IPS-18a (cell line): ENCODE data around the gene TCEA3.

Source experiments
- H3K27ac ChIP-seq: one replicate; pipeline ENCODE4 v1.5.1; 2013; ENCODE audit warnings: low read length
- H3K27me3 ChIP-seq: one replicate; pipeline ENCODE4 v1.6.1; 2013; ENCODE audit warnings: mild to moderate bottlenecking, low read length; ENCODE audit not compliant: control insufficient read depth, insufficient read depth
- H3K36me3 ChIP-seq: one replicate; pipeline ENCODE4 v1.6.1; 2013; ENCODE audit warnings: low read depth, low read length; ENCODE audit not compliant: control insufficient read depth
- H3K4me1 ChIP-seq: one replicate; pipeline ENCODE4 v1.6.1; 2013; ENCODE audit warnings: low read depth, low read length; ENCODE audit not compliant: control insufficient read depth
- H3K4me3 ChIP-seq: one replicate; pipeline ENCODE4 v1.5.1; 2013; ENCODE audit warnings: low read length
- H3K9ac ChIP-seq: one replicate; pipeline ENCODE4 v1.6.1; 2013; ENCODE audit warnings: mild to moderate bottlenecking, low read length, moderate library complexity
- H3K9me3 ChIP-seq: one replicate; pipeline ENCODE4 v1.6.1; 2013; ENCODE audit warnings: low read depth, low read length; ENCODE audit not compliant: control insufficient read depth

The TCEA3 gene

DNA sequence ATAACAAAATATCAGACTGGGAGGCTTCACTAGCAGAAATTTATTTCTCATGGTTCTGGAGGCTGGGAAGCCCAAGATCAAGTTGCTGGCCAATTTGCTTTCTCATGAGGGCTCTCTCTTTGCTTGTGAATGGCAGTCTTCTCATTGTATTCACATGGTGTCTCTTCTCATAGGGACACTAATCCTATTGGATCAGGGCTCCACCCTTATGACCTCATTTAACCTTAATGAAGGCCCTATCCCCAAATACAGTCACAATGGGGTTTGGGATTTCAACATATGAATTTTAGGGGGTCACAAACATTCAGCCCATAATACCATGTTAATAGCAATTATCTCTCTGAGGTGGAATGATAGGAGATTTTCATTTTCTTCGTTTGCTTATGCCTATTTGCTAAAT, 25.3 kb downstream of the TCEA3 start:
- H3K4me3 ChIP-seq: no peak overlapping the region
- H3K36me3 ChIP-seq: no peaks in the 10 kb centered on the region
- peaks cover 9% of the 10 kb centered on the region for H3K4me1 ChIP-seq
- H3K27ac ChIP-seq: no peak overlapping the region
- peaks cover 91% of the 10 kb centered on the region for H3K27me3 ChIP-seq
- no peak overlapping the region for H3K9ac ChIP-seq
- H3K9me3 ChIP-seq: no peaks in the 10 kb centered on the region

DNA sequence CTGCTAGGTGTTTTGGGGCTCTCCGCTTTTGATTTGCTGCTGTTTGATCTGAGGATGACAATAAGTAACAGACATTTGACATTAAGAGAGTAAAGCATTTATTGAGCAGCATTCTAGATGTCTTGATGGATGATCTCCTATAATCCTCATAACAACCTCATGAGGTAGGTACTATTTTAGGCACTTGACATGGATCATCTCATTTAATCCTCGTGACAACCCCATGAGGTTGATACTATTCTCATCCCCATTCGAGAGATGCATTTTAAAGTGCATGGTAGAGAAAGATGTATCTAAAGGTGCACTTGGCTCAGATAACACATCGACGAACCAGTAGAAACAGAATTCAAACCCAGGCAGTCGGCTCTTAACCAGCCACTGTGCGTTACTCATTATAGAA, 26.6 kb downstream of the TCEA3 start:
- H3K36me3 ChIP-seq: no peaks in the 10 kb centered on the region

DNA sequence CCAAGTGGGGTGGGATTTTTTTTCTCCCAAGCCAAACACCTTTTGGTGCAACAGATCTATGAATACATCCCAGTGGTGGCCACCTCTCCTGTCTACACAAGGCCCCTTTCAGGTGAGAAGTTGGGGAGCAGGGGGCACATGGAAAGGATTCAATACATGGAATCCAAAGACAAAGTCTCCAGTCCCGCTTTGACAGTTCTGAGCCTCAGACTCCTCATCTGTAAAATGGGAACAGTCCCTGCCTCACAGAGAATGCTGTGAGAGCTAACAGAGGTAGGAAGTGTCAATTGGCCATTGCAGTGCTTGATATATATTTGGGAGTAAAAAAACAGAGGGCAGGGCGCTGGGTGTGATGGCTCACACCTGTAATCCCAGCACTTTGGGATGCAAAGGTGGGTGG, 28.2 kb downstream of the TCEA3 start:
- Histone ChIP-seq H3K36me3 (no peaks in the 10 kb centered on the region), H3K27ac (no peak overlapping the region), H3K27me3 (peaks cover 92% of the 10 kb centered on the region)

More for the DNA sequence above, 26.6 kb downstream of the TCEA3 start:
- Histone ChIP-seq H3K27me3 (peaks cover 93% of the 10 kb centered on the region), H3K4me1 (peaks cover 10% of the 10 kb centered on the region), H3K4me3 (no peak overlapping the region), H3K9ac (no peak overlapping the region), H3K27ac (no peak overlapping the region), H3K9me3 (no peaks in the 10 kb centered on the region)

DNA sequence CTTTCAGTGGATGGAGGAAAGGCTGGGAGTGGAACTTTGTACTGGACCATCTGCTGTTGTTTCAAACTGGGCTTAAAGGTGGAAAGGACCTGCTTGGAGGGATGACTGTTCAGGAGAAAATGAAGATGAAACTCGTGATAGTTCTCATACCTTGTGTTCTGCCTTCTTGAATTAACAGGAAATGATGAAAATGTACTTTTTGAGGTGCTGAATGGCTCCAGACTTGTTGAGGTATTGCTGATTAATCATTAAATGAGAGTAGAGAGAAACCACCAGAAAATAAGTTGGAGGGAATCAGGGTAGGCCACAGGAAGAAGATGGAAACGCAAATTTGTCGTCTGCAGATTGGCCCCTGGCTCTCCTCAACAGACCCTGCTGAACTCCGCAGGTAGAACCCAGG, 28.7 kb downstream of the TCEA3 start:
- peaks cover 92% of the 10 kb centered on the region for H3K27me3 ChIP-seq
- peaks cover 10% of the 10 kb centered on the region for H3K4me1 ChIP-seq

More for the DNA sequence above, 28.2 kb downstream of the TCEA3 start:
- H3K4me3 ChIP-seq: no peak overlapping the region
- H3K4me1 ChIP-seq: peaks cover 10% of the 10 kb centered on the region
- no peaks in the 10 kb centered on the region for H3K9me3 ChIP-seq
- no peak overlapping the region for H3K9ac ChIP-seq

DNA sequence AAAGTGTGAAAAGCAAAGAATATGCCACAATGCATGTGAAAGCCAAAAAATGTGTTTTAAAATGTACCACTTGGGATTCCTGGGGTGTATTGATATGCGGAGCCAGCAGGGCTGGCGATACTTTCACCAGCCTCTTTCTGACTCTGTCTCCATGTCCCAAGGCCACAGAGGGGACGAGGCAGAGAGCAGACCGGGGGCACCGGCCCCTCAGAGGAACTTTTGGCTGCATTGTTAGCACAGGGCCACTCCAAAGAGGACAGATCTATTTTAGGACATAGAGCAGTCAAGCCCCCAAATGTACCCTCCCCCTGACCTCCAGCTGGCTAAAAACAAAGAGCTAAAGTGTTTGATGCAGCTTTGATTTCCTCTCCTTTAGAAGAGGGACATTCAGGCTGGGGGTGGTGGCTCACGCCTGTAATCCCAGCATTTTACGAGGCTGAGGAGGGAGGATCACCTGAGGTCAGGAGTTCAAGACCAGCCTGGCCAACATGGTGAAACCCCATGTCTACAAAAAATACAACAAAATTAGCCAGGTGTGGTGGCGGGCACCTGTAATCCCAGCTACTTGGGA, 29.3 kb downstream of the TCEA3 start:
- no peaks in the 10 kb centered on the region for H3K9me3 ChIP-seq
- peaks cover 92% of the 10 kb centered on the region for H3K27me3 ChIP-seq
- H3K4me3 ChIP-seq: no peak overlapping the region

More for the DNA sequence above, 28.7 kb downstream of the TCEA3 start:
- no peak overlapping the region for H3K9ac ChIP-seq
- H3K4me3 ChIP-seq: no peak overlapping the region
- no peaks in the 10 kb centered on the region for H3K36me3 ChIP-seq
- no peak overlapping the region for H3K27ac ChIP-seq
- no peaks in the 10 kb centered on the region for H3K9me3 ChIP-seq

DNA sequence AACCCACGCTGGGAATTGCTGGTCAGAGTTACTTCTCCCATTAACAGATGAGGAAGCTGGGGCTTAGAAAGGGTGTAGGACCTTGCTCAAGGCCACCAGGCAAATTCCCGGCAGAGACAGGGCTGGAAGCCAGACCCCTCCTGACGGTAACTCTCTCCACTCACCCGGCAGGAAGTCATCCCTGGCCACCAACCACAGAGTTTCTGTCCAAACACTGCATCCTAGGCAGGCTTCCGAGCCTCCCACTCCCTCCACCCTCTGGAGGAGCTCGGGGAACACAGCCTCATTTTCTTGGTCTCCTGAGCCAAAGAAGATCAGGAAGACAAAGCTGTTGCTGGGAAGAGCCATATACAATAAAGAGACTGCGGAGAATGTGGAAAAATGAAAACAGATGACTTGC, 29.9 kb downstream of the TCEA3 start:
- no peak overlapping the region for H3K27ac ChIP-seq
- no peaks in the 10 kb centered on the region for H3K9me3 ChIP-seq
- peaks cover 10% of the 10 kb centered on the region for H3K4me1 ChIP-seq
- H3K9ac ChIP-seq: no peak overlapping the region
- no peak overlapping the region for H3K4me3 ChIP-seq
- peaks cover 92% of the 10 kb centered on the region for H3K27me3 ChIP-seq
- H3K36me3 ChIP-seq: no peaks in the 10 kb centered on the region

More for the DNA sequence above, 29.3 kb downstream of the TCEA3 start:
- H3K4me1 ChIP-seq: peaks cover 10% of the 10 kb centered on the region
- H3K9ac ChIP-seq: no peak overlapping the region
- H3K36me3 ChIP-seq: no peaks in the 10 kb centered on the region
- H3K27ac ChIP-seq: no peak overlapping the region

DNA sequence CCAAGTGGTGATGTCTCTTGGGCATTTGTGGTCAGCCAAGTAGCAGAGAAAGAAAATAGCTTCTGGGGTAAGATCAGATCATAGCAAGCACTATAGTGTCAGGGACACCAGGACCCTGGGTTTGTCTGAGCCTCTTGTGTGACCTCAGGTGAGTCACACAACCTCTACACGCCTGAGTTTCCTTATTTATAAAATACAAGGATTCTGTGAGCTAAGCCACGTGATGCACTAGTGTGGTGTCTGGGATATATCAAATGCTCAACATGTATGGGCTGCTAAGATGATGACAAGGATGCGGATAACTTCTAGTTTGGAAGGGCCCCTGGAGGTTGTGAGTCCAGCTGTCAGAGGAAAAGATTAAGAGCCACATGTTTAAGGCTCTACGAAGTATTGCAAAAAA, 30.4 kb downstream of the TCEA3 start:
- Histone ChIP-seq H3K36me3 (no peaks in the 10 kb centered on the region), H3K9ac (no peak overlapping the region), H3K9me3 (no peaks in the 10 kb centered on the region), H3K27me3 (peaks cover 92% of the 10 kb centered on the region), H3K4me3 (no peak overlapping the region), H3K4me1 (peaks cover 10% of the 10 kb centered on the region), H3K27ac (no peak overlapping the region)

DNA sequence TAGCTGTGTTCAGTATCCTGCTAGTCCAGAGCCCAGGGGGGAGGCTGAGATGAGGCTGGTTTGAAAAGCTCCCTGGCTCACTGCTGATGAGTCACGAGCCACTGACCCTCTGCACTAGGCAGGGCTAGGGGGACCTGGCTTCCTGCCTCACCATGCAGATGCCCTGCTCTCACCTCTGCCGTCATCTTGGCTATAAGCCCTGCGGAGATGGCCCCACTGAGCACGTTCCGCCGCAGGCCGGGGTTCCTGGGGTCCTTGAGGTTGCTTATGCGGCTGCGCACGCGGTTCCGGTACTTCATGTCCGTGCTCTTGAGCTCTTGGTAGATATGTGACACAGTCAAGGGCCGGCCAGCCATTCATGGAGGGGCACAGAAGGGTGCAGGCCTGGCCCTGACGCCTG, 30.8 kb downstream of the TCEA3 start:
- peaks cover 94% of the 10 kb centered on the region for H3K27me3 ChIP-seq
- peaks cover 10% of the 10 kb centered on the region for H3K4me1 ChIP-seq
- no peaks in the 10 kb centered on the region for H3K36me3 ChIP-seq
- no peak overlapping the region for H3K9ac ChIP-seq
- no peak overlapping the region for H3K27ac ChIP-seq
- no peaks in the 10 kb centered on the region for H3K9me3 ChIP-seq
- H3K4me3 ChIP-seq: no peak overlapping the region

DNA sequence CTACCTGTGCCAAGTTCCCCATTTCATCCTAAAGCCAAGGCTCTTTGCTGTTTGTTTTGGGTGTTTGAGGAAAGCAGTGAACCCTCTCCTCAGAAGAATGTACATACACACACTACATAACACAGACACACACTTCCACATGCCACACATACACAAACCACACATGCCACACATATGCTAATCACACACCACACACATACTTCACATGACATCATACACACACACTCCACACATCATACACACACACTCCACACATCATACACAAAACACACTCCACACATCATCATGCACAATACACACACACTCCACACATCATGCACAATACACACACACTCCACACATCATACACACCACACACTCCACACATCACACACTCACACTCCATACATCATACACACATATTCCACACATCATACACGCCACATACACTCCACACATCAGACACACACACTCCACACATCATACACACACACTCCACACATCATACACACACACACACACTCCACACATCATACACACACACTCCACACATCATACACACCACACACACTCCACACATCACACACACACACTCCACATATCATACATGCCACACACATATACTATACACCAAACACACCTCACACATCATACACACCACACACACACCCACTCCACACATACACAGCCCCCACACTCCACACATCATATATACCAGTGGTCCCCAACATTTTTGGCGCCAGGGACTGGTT, 32.3 kb downstream of the TCEA3 start:
- no peak overlapping the region for H3K4me3 ChIP-seq
- no peak overlapping the region for H3K27ac ChIP-seq
- H3K36me3 ChIP-seq: no peaks in the 10 kb centered on the region
- H3K9me3 ChIP-seq: no peaks in the 10 kb centered on the region
- no peak overlapping the region for H3K9ac ChIP-seq
- peaks cover 10% of the 10 kb centered on the region for H3K4me1 ChIP-seq
- H3K27me3 ChIP-seq: peaks cover 94% of the 10 kb centered on the region

DNA sequence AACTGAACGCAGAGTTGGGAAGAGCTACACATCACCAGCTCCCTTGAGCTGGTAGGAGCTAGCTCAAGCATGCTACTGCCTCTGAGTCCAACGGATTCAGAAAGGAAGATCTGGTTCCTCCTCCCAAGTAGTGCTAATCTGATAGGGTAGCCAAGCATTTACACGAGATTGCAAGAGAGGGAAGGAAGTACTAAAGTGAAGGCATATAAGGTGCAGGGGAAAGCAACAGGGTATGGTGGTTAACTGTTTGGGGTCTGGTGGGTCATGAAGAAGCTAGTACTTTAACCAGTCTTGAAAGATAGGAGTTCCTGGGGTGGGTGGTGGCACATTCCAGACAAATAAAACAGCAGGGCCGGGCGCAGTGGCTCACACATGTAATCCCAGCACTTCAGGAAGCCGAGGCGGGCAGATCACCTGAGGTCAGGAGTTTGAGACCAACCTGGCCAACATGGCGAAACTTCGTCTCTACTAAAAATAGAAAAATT, 34.7 kb downstream of the TCEA3 start:
- Histone ChIP-seq H3K36me3 (no peaks in the 10 kb centered on the region), H3K27ac (no peak overlapping the region), H3K9me3 (no peaks in the 10 kb centered on the region), H3K9ac (no peak overlapping the region), H3K4me1 (peaks cover 7% of the 10 kb centered on the region), H3K27me3 (peaks cover 95% of the 10 kb centered on the region), H3K4me3 (no peak overlapping the region)

DNA sequence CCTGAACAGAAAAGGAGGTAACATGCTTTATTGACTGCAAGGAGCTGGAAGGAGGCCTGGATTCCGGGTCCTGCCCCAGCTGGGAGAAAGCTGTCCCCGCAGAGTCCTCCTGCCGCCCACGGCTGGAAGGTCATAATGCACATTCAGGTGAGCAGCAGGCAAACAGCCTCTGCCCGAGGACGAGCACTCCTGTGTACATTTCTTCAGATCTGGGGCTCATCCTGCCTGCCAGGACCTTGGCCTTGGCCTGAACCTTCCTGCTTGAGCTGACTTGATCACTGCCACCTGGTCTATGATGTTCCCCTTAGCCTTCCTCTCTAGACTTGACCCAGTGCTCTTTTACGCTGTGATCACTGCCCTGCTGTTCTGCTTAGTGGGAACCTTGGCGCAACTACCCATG, 37.1 kb downstream of the TCEA3 start:
- Histone ChIP-seq H3K27ac (no peak overlapping the region), H3K36me3 (no peaks in the 10 kb centered on the region), H3K9me3 (no peaks in the 10 kb centered on the region), H3K4me1 (no peaks in the 10 kb centered on the region), H3K9ac (no peak overlapping the region), H3K27me3 (peaks cover 95% of the 10 kb centered on the region), H3K4me3 (no peak overlapping the region)

DNA sequence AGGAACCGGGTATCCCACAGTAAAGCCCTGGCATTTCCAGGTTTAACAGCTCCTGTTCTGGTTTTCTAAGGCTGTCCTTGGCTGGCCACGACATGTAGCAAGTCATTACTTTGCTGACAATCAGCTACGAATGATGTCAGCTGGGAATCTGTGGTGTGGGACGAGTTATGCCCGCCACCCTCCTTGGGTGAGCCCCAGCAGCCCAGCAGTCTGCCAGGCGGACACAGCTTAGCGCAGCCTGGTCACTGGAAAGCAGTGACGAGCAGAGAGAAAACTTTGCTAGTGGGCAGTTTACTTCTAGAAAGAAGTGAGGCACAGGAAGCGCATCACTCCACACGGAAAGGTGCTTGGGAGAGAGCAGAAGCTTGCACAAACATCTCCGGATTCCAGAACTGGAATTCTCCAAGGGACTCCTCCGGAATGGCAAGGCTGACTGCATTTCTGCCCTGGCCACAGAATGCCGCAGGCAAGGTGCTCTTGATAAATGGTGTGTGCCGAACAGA, 39.4 kb downstream of the TCEA3 start:
- Histone ChIP-seq H3K27me3 (peaks cover 95% of the 10 kb centered on the region), H3K27ac (no peak overlapping the region), H3K36me3 (no peaks in the 10 kb centered on the region), H3K4me3 (no peak overlapping the region), H3K9me3 (no peaks in the 10 kb centered on the region), H3K9ac (no peak overlapping the region), H3K4me1 (no peaks in the 10 kb centered on the region)
